ENCODE results near the gene PEAR1. TPM values are rescaled to one million over a fixed set of nuclear protein-coding genes. Genes with fewer than 3 reads are reported as not detected.

Gene PEAR1
- total RNA-seq, 1 experiment from 2014 or later, result 0.39 TPM

GRCh38 chr1:156869455-156869854 lies 24.1 kb upstream of the PEAR1 start:
- no peak overlapping the region for H2BK15ac ChIP-seq (ENCODE audit: low read depth, low read length)
- Mint-ChIP-seq H3K36me3 (ENCODE audit: insufficient read depth in 1 of 3, low read depth in 3 of 3) (no peaks in the 10 kb centered on the region), H3K27ac (no peak overlapping the region), H3K9me3 (no peaks in the 10 kb centered on the region; a peak in 1 of 5 replicates), H3K4me1 (peaks cover 2 to 25% of the 10 kb centered on the region in 2 experiments; a peak in 2 of 4 replicates), H3K4me3 (no peak overlapping the region; a peak in 1 of 5 replicates), H3K27me3 (ENCODE audit: low read depth) (peaks cover 59% of the 10 kb centered on the region)
- no peaks in the 10 kb centered on the region; the same call in 1 of the 2 replicates for H3K4me1 ChIP-seq (ENCODE audit: insufficient read depth, low read length)
- DNase-seq, result no peak
- H3K18ac ChIP-seq (ENCODE audit: insufficient read length, low read depth, low read length), result no peak overlapping the region
- H4K91ac ChIP-seq (ENCODE audit: insufficient read length, low read depth, low read length), result no peak overlapping the region
- H3K23ac ChIP-seq (ENCODE audit: insufficient read length, low read depth, low read length), result no peak overlapping the region
- H3K14ac ChIP-seq (ENCODE audit: insufficient read depth, low read length), result no peak overlapping the region
- H3K79me1 ChIP-seq (ENCODE audit: insufficient read depth, low read depth, low read length, poor library complexity, severe bottlenecking), result no peaks in the 10 kb centered on the region
- no peak for TF ChIP-seq CTCF (conservative IDR thresholded peaks at IDR 0.05)
- H3K23me2 ChIP-seq (ENCODE audit: insufficient read length, low read depth, low read length, poor library complexity, severe bottlenecking), result no peaks in the 10 kb centered on the region
- WGBS (ENCODE audit: extremely low coverage, insufficient read length, low lambda C conversion rate), result no CpG with 5 or more reads among the region's 9 CpGs
- H4K20me1 ChIP-seq (ENCODE audit: control insufficient read depth, insufficient read depth, insufficient read length), result no peaks in the 10 kb centered on the region
- H2BK120ac ChIP-seq (ENCODE audit: low read depth, low read length, poor library complexity, severe bottlenecking), result no peak overlapping the region
- no peak overlapping the region for H4K5ac ChIP-seq (ENCODE audit: insufficient read length, low read depth, low read length)
- H3K4ac ChIP-seq (ENCODE audit: low read depth, low read length), result no peak overlapping the region
- H4K8ac ChIP-seq (replicated peaks; ENCODE audit: insufficient read length, low read depth, low read length), result no peak overlapping the region
- no peak overlapping the region for H3K27ac ChIP-seq (ENCODE audit: insufficient read length, low read depth, low read length)
- H2AK5ac ChIP-seq (ENCODE audit: insufficient read length, low read length), result no peak overlapping the region
- H2BK5ac ChIP-seq (ENCODE audit: insufficient read length, low read length), result no peak overlapping the region
- no peak overlapping the region for H3K9ac ChIP-seq (ENCODE audit: extremely low read depth, insufficient read length, low read length)
- H3T11ph ChIP-seq (ENCODE audit: low read length), result no peak overlapping the region
- no peaks in the 10 kb centered on the region for H3K79me2 ChIP-seq (ENCODE audit: insufficient read depth, low read length)
- H3K56ac ChIP-seq (ENCODE audit: insufficient read length, low read depth, low read length), result no peak overlapping the region
- no peak overlapping the region for H2BK20ac ChIP-seq (ENCODE audit: low read depth, low read length, poor library complexity, severe bottlenecking)
- H3K27me3 ChIP-seq (ENCODE audit: insufficient read depth, low read length), result no peaks in the 10 kb centered on the region
- H2AFZ ChIP-seq (ENCODE audit: low read length), result no peak overlapping the region
- H3K4me2 ChIP-seq (ENCODE audit: insufficient read depth, insufficient read length, low read length), result no peak overlapping the region
- no peak overlapping the region for H2BK12ac ChIP-seq (ENCODE audit: insufficient read length, low read depth, low read length)
- no peaks in the 10 kb centered on the region for H3K9me3 ChIP-seq (ENCODE audit: control insufficient read depth, low read depth, low read length)
